Panc1 (cell line): Measurements from ENCODE around the gene TANC1. TPM values are rescaled to one million over a fixed set of nuclear protein-coding genes. Genes with fewer than 3 reads are reported as not detected.

Experiments
- ATAC-seq: fragments of 200-7000 bp; cut with Tn5 transposase; 2 replicates; pipeline ENCODE4 v1.9.1; 2020; ENCODE audit warnings: mild to moderate bottlenecking, moderate library complexity
- BruUV-seq: library from RNA; stranded (reverse); fragments of 400-500 nt; replicated peaks from 2 replicates; lab custom pipeline; 2021; lab: Mats Ljungman, UMichigan
- CTCF ChIA-PET: fragments of 300-600 bp; sonication (Branson Sonifier 250); formaldehyde crosslinking; loops from one replicate; lab custom pipeline; 2022; ENCODE audit warnings: antibody characterized with exemption; lab: Charles Lee
- POLR2A ChIA-PET: fragments of 300-600 bp; sonication (Branson Sonifier 250); formaldehyde crosslinking; loops from one replicate; lab custom pipeline; 2022; ENCODE audit warnings: antibody characterized with exemption; lab: Charles Lee
- DNase-seq: peaks from one replicate; pipeline ENCODE4 v3.0.0-alpha.2; 2010; ENCODE audit warnings: low read depth, low spot score
- H3K27ac ChIP-seq: 2 replicates; pipeline ENCODE4 v1.5.1; 2011; ENCODE audit warnings: mild to moderate bottlenecking, low read length, inconsistent platforms
- H3K27me3 ChIP-seq: fragments of 200-500 bp; sonication (Bioruptor generic); 2 replicates; pipeline ENCODE4 v1.6.0; 2014; ENCODE audit warnings: low read length, inconsistent platforms; ENCODE audit not compliant: control insufficient read depth, insufficient read depth
- H3K36me3 ChIP-seq: fragments of 200-500 bp; sonication (Bioruptor generic); 2 replicates; pipeline ENCODE4 v1.5.1; 2014; ENCODE audit warnings: inconsistent platforms, mild to moderate bottlenecking, low read length, moderate library complexity; ENCODE audit not compliant: control insufficient read depth, insufficient read depth
- H3K4me1 ChIP-seq: 2 replicates; pipeline ENCODE4 v1.5.1; 2011; ENCODE audit warnings: inconsistent platforms, mild to moderate bottlenecking, low read length, moderate library complexity; ENCODE audit not compliant: control insufficient read depth, insufficient read depth
- H3K4me3 ChIP-seq, 2 experiments: 2 replicates each; pipeline ENCODE4 v1.5.1; 2011 to 2012; ENCODE audit warnings: low read depth in 2 of 2, low read length in 2 of 2, mild to moderate bottlenecking in 2 of 2, inconsistent platforms in 1 of 2, moderate library complexity in 1 of 2
- H3K9me3 ChIP-seq: fragments of 200-500 bp; sonication (Bioruptor generic); 2 replicates; pipeline ENCODE4 v1.5.1; 2014; ENCODE audit warnings: low read depth, mild to moderate bottlenecking, inconsistent platforms, low read length, moderate library complexity; ENCODE audit not compliant: control insufficient read depth, insufficient read depth
- CTCF ChIP-seq: fragments of 450-650 bp; IDR thresholded peaks from 2 replicates; pipeline ENCODE4 v1.5.1; 2017; ENCODE audit warnings: mild to moderate bottlenecking
- POLR2AphosphoS5 ChIP-seq: IDR thresholded peaks from 2 replicates; pipeline ENCODE4 v1.6.1; 2012; ENCODE audit warnings: mild to moderate bottlenecking, low read depth, low read length, moderate library complexity
- REST ChIP-seq, 2 experiments: IDR thresholded peaks; 2 replicates each; pipeline ENCODE4 v1.6.1; 2011 to 2012; ENCODE audit warnings: low read depth in 2 of 2, control low read depth in 1 of 2, low read length in 1 of 2, mild to moderate bottlenecking in 1 of 2, moderate library complexity in 1 of 2; ENCODE audit not compliant: insufficient read depth in 1 of 2
- SIN3A ChIP-seq: IDR thresholded peaks from 2 replicates; pipeline ENCODE4 v1.6.1; 2012; ENCODE audit warnings: low read depth, mild to moderate bottlenecking, low read length, moderate library complexity, borderline replicate concordance; ENCODE audit not compliant: insufficient read depth
- TCF7L2 ChIP-seq: IDR thresholded peaks from 2 replicates; pipeline ENCODE4 v1.6.1; 2011; ENCODE audit warnings: mild to moderate bottlenecking, low read depth, low read length, inconsistent platforms
- in situ Hi-C: cut with HindIII; loops from 2 replicates; pipeline ENCODE4 v1.10.0; 2016; ENCODE audit warnings: low sequenced_read_pairs, low pct_unique_long_range_greater_than_20kb
- intact Hi-C: fragments of 100-400 bp; cut with micrococcal nuclease; formaldehyde crosslinking; loops from one replicate; pipeline ENCODE4 v1.10.0; 2022; ENCODE audit not compliant: unreplicated experiment
- total RNA-seq: library from RNA; stranded (reverse); gene quantifications from one replicate; pipeline ENCODE4 v1.2.1, GENCODE V29; 2021; ENCODE audit not compliant: unreplicated experiment

Gene TANC1
- total RNA-seq, 1 experiment from 2014 or later = 44.3 TPM

GRCh38 chr2:158922601-158923000 lies 45.8 kb upstream of the TANC1 start:
- H3K4me3 ChIP-seq = no peak overlapping the region
- no peaks in the 10 kb centered on the region for H3K9me3 ChIP-seq
- POLR2A ChIA-PET = no interaction called here
- no peak overlapping the region for H3K27ac ChIP-seq
- CTCF ChIA-PET = interaction anchor here (0.7 kb wide), 1 partner anchor 945 kb away, joined by 3 read pairs; no protein-coding TSS in a partner anchor
- no peaks in the 10 kb centered on the region for H3K27me3 ChIP-seq
- DNase-seq = no peak
- no peak for TF ChIP-seq CTCF
- no peak for TF ChIP-seq SIN3A
- TF ChIP-seq REST (IDR thresholded peaks at IDR 0.05; ENCODE audit: insufficient read depth in 1 of 2, low read depth in 2 of 2, low read length in 1 of 2) = no peak
- no peak for TF ChIP-seq POLR2AphosphoS5
- no peak for TF ChIP-seq TCF7L2
- BruUV-seq = no TSS peak
- ATAC-seq = no peak
- in situ Hi-C loops (no loop called here), intact Hi-C loops (no loop called here)
- no peaks in the 10 kb centered on the region for H3K4me1 ChIP-seq
- no peaks in the 10 kb centered on the region for H3K36me3 ChIP-seq

GRCh38 chr2:158923180-158923594 lies 45.3 kb upstream of the TANC1 start:
- no peak for DNase-seq

More at GRCh38 chr2:158923180-158923594, 45.3 kb upstream of the TANC1 start:
- Histone ChIP-seq H3K4me3 (no peak overlapping the region), H3K4me1 (no peaks in the 10 kb centered on the region), H3K36me3 (no peaks in the 10 kb centered on the region), H3K27ac (no peak overlapping the region), H3K9me3 (no peaks in the 10 kb centered on the region), H3K27me3 (no peaks in the 10 kb centered on the region)
- no peak for ATAC-seq
- intact Hi-C loops (no loop called here), in situ Hi-C loops (no loop called here)
- TF ChIP-seq REST (IDR thresholded peaks at IDR 0.05; ENCODE audit: insufficient read depth in 1 of 2, low read depth in 2 of 2, low read length in 1 of 2) (no peak), POLR2AphosphoS5 (no peak), SIN3A (no peak), TCF7L2 (no peak), CTCF (no peak)
- ChIA-PET POLR2A (no interaction called here), CTCF (no interaction called here)
- BruUV-seq = no TSS peak
